ENCODE data around the gene SPATA46.

GRCh38 chr1:162370721-162371120 is 5.9 kb downstream of the SPATA46 start:
- TF ChIP-seq, protein P1, sequence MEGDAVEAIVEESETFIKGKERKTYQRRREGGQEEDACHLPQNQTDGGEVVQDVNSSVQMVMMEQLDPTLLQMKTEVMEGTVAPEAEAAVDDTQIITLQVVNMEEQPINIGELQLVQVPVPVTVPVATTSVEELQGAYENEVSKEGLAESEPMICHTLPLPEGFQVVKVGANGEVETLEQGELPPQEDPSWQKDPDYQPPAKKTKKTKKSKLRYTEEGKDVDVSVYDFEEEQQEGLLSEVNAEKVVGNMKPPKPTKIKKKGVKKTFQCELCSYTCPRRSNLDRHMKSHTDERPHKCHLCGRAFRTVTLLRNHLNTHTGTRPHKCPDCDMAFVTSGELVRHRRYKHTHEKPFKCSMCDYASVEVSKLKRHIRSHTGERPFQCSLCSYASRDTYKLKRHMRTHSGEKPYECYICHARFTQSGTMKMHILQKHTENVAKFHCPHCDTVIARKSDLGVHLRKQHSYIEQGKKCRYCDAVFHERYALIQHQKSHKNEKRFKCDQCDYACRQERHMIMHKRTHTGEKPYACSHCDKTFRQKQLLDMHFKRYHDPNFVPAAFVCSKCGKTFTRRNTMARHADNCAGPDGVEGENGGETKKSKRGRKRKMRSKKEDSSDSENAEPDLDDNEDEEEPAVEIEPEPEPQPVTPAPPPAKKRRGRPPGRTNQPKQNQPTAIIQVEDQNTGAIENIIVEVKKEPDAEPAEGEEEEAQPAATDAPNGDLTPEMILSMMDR (IDR thresholded peaks at IDR 0.05; ENCODE audit: extremely low read depth in 1 of 2, insufficient read depth in 1 of 2, low read depth in 1 of 2, low read length in 2 of 2): no peak
- TF ChIP-seq MAX (IDR thresholded peaks at IDR 0.05; ENCODE audit: insufficient read depth, insufficient read length) (no peak), EZH2 (IDR thresholded peaks at IDR 0.05; ENCODE audit: borderline replicate concordance, low read depth, low read length, severe bottlenecking) (no peak)
